OCI-LY1 (cell line): ENCODE data around the gene MAGEB17.
"Not testable (repeated sequence)": the region's sequence is repeated elsewhere in the genome, so short reads cannot be mapped to it uniquely, and the experiment has no call there.

ENCODE experiments used
- H2AFZ ChIP-seq: fragments of 200-600 bp; sonication (generic), shearing (Covaris generic); 2 replicates; pipeline ENCODE4 v1.6.0; 2014; ENCODE audit warnings: antibody characterized with exemption, mild to moderate bottlenecking, low read length
- H3F3A ChIP-seq: fragments of 200-600 bp; sonication (generic), shearing (Covaris generic); 2 replicates; pipeline ENCODE4 v1.6.0; 2014; ENCODE audit warnings: mild to moderate bottlenecking, antibody characterized with exemption, low read length, moderate library complexity; ENCODE audit not compliant: insufficient read depth
- H3K27ac ChIP-seq: fragments of 200-600 bp; sonication (generic); 2 replicates; pipeline ENCODE4 v1.5.1; 2014; ENCODE audit warnings: low read length, mixed run types, mild to moderate bottlenecking, low read depth; ENCODE audit not compliant: poor library complexity, severe bottlenecking
- H3K27me3 ChIP-seq: fragments of 200-600 bp; sonication (generic); 2 replicates; pipeline ENCODE4 v1.6.0; 2014; ENCODE audit warnings: antibody characterized with exemption, mild to moderate bottlenecking, low read length, moderate library complexity; ENCODE audit not compliant: insufficient read depth
- H3K36me3 ChIP-seq: fragments of 200-600 bp; sonication (generic); 2 replicates; pipeline ENCODE4 v1.6.1; 2014; ENCODE audit warnings: mild to moderate bottlenecking, antibody characterized with exemption, low read length, moderate library complexity, mixed read lengths; ENCODE audit not compliant: insufficient read depth
- H3K4me1 ChIP-seq: fragments of 200-600 bp; sonication (generic); 2 replicates; pipeline ENCODE4 v1.5.1; 2014; ENCODE audit warnings: mild to moderate bottlenecking, low read length, moderate library complexity; ENCODE audit not compliant: insufficient read depth, severe bottlenecking
- H3K4me2 ChIP-seq: fragments of 200-600 bp; sonication (generic), shearing (Covaris generic); 2 replicates; pipeline ENCODE4 v1.6.1; 2014; ENCODE audit warnings: low read length
- H3K4me3 ChIP-seq: fragments of 200-600 bp; sonication (generic); 2 replicates; pipeline ENCODE4 v1.5.1; 2014; ENCODE audit warnings: low read length, low read depth, mild to moderate bottlenecking, mixed read lengths; ENCODE audit not compliant: poor library complexity, severe bottlenecking
- H3K79me2 ChIP-seq: fragments of 200-600 bp; shearing (Covaris generic); 2 replicates; pipeline ENCODE4 v1.6.1; 2016; ENCODE audit warnings: mixed run types, low read length, mixed read lengths; ENCODE audit not compliant: insufficient read depth
- H3K9ac ChIP-seq: fragments of 200-600 bp; sonication (generic), shearing (Covaris generic); 2 replicates; pipeline ENCODE4 v1.6.1; 2014; ENCODE audit warnings: mild to moderate bottlenecking, low read length, mixed read lengths
- H3K9me2 ChIP-seq: fragments of 200-600 bp; sonication (generic), shearing (Covaris generic); 2 replicates; pipeline ENCODE4 v1.6.1; 2014; ENCODE audit warnings: low read depth, mild to moderate bottlenecking, low read length, mixed read lengths
- H3K9me3 ChIP-seq: fragments of 200-600 bp; shearing (Covaris generic); 2 replicates; pipeline ENCODE4 v1.6.1; 2014; ENCODE audit warnings: low read length, mixed read lengths
- H4K20me1 ChIP-seq: fragments of 200-600 bp; sonication (generic), shearing (Covaris generic); 2 replicates; pipeline ENCODE4 v1.6.0; 2016; ENCODE audit warnings: mild to moderate bottlenecking, low read length; ENCODE audit not compliant: insufficient read depth
- EZH2 ChIP-seq: fragments of 200-600 bp; sonication (generic), shearing (Covaris generic); IDR thresholded peaks from 2 replicates; pipeline ENCODE4 v1.8.0; 2017; ENCODE audit warnings: borderline replicate concordance, mixed run types, mild to moderate bottlenecking, antibody characterized with exemption, low read length, moderate library complexity, mixed read lengths
- TF ChIP-seq, protein P1 (sequence below): fragments of 200-600 bp; sonication (generic), shearing (Covaris generic); IDR thresholded peaks from 2 replicates; pipeline ENCODE4 v1.5.1; 2017; ENCODE audit warnings: mild to moderate bottlenecking, antibody characterized with exemption, low read length, moderate library complexity, mixed read lengths

MAGEB17 gene

DNA sequence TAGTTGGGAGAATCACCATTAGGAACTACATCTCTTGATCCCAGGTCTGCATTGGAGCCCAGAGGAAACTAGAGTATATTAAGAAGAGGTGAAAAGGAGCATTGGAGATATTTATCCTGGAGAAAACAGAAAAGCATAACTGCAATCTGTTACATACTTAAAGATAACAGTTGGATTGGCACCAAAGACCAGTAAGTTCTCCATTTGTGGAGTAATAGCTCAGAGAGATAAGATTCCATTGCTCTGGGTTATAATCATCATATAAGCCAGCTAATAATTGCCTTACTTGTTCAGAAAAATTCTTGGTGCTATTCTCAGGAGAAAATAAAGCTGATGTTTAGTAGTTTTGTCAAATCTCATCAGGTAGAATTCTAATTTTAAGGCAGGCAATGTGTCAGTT, 23.3 kb upstream of the MAGEB17 start:
- Histone ChIP-seq H3F3A (no peaks in the 10 kb centered on the region), H3K36me3 (no peaks in the 10 kb centered on the region), H3K4me2 (no peak overlapping the region), H4K20me1 (no peaks in the 10 kb centered on the region), H3K79me2 (no peaks in the 10 kb centered on the region), H3K4me1 (no peaks in the 10 kb centered on the region), H3K27ac (no peak overlapping the region), H2AFZ (no peak overlapping the region), H3K4me3 (no peak overlapping the region), H3K9ac (no peak overlapping the region), H3K9me2 (no peaks in the 10 kb centered on the region), H3K9me3 (no peaks in the 10 kb centered on the region), H3K27me3 (no peaks in the 10 kb centered on the region)
- TF ChIP-seq, protein P1, sequence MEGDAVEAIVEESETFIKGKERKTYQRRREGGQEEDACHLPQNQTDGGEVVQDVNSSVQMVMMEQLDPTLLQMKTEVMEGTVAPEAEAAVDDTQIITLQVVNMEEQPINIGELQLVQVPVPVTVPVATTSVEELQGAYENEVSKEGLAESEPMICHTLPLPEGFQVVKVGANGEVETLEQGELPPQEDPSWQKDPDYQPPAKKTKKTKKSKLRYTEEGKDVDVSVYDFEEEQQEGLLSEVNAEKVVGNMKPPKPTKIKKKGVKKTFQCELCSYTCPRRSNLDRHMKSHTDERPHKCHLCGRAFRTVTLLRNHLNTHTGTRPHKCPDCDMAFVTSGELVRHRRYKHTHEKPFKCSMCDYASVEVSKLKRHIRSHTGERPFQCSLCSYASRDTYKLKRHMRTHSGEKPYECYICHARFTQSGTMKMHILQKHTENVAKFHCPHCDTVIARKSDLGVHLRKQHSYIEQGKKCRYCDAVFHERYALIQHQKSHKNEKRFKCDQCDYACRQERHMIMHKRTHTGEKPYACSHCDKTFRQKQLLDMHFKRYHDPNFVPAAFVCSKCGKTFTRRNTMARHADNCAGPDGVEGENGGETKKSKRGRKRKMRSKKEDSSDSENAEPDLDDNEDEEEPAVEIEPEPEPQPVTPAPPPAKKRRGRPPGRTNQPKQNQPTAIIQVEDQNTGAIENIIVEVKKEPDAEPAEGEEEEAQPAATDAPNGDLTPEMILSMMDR, result no peak
- no peak for TF ChIP-seq EZH2

DNA sequence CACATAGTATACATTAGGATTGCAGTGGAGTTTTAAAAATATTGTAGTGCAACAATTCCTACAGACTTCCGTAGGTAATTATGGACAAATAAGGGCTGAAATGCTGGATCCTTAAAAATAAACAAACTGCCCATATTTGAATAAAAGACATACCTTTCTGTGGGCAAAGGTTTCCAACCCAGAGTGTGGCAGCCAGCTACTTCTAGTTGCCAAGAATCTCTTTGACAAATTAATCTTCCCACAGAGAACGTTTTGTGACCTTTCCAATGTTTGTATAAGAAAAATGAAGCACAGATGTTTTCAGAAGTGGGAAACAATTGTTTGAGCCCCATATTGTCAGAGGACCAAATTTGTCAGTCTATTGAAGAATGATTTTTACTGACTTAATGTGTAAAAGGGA, 22.9 kb upstream of the MAGEB17 start:
- H3K27ac ChIP-seq, result no peak overlapping the region
- H3K9me3 ChIP-seq, result no peaks in the 10 kb centered on the region
- no peak overlapping the region for H3K9ac ChIP-seq
- H3K27me3 ChIP-seq, result no peaks in the 10 kb centered on the region
- TF ChIP-seq EZH2, result no peak
- TF ChIP-seq, protein P1, result no peak
- H3K4me1 ChIP-seq, result no peaks in the 10 kb centered on the region
- H2AFZ ChIP-seq, result no peak overlapping the region
- H3K9me2 ChIP-seq, result no peaks in the 10 kb centered on the region
- no peaks in the 10 kb centered on the region for H3F3A ChIP-seq
- H3K4me2 ChIP-seq, result no peak overlapping the region
- no peaks in the 10 kb centered on the region for H4K20me1 ChIP-seq
- H3K4me3 ChIP-seq, result no peak overlapping the region
- H3K79me2 ChIP-seq, result no peaks in the 10 kb centered on the region
- H3K36me3 ChIP-seq, result no peaks in the 10 kb centered on the region

DNA sequence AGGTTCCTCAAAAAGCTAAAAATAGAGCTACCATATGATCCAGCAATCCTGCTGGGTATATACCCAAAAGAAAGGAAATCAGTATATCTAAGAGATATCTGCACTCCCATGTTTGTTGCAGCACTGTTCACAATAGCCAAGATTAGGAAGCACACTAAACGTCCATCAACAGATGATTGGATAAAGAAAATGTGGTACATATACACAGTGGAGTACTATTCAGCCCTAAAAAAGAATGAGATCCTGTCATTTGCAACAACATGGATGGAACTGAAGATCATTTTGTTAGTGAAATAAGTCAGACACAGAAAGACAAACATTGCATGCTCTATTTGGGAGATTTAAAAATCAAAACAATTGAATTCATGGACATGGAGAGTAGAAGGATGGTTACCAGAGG, 22.2 kb upstream of the MAGEB17 start:
- H3F3A ChIP-seq, H3K27me3 ChIP-seq, H3K9me2 ChIP-seq, H3K36me3 ChIP-seq, H3K4me3 ChIP-seq, H3K4me1 ChIP-seq, H4K20me1 ChIP-seq, H3K9ac ChIP-seq, H3K79me2 ChIP-seq, H3K4me2 ChIP-seq, H3K27ac ChIP-seq, H3K9me3 ChIP-seq, H2AFZ ChIP-seq: not testable (repeated sequence)

DNA sequence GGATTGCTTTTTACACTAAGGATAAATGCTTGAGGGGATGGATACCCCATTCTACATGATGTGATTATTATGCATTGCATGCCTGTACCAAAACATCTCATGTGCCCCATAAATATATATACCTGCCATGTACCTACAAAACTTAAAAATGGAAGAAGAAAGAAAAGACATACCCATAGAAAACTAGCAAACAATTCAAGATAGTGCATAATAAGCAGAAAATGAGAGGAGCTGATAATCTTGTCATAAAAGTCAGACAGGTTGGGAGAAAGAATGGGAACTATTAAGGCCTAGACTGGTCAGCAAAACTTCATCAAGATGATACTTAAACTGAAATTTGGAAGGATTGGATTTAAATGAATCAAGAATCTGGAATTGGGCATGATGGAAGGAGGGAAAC, 21.6 kb upstream of the MAGEB17 start:
- Histone ChIP-seq H3K4me2 (no peak overlapping the region), H3F3A (no peaks in the 10 kb centered on the region), H3K4me1 (no peaks in the 10 kb centered on the region), H3K79me2 (no peaks in the 10 kb centered on the region), H3K9ac (no peak overlapping the region), H3K27me3 (no peaks in the 10 kb centered on the region), H3K27ac (no peak overlapping the region), H2AFZ (no peak overlapping the region), H3K9me2 (no peaks in the 10 kb centered on the region), H4K20me1 (no peaks in the 10 kb centered on the region), H3K36me3 (no peaks in the 10 kb centered on the region), H3K9me3 (no peaks in the 10 kb centered on the region), H3K4me3 (no peak overlapping the region)
- TF ChIP-seq EZH2, result no peak
- TF ChIP-seq, protein P1, result no peak
